Measurements from ENCODE around the gene COMMD4.
"Not testable (repeated sequence)": the region's sequence is repeated elsewhere in the genome, so short reads cannot be mapped to it uniquely, and the experiment has no call there.

Gene COMMD4

GRCh38 chr15:75335705-75336355, at the start of gene COMMD4:
TSS of gene COMMD4 (plus strand) at chr15:75336063. CDS start at chr15:75336090, 27 bp downstream.
- DNase-seq: peak; percentile 92

GRCh38 chr15:75293660-75294059, 42.2 kb upstream of the COMMD4 start:
- not testable (repeated sequence) for DNase-seq

- not testable (repeated sequence) for DNase-seq
These were observed 37.1 kb upstream of the COMMD4 start for GRCh38 chr15:75298541-75299310.

GRCh38 chr15:75299311-75299688, 36.6 kb upstream of the COMMD4 start:
- DNase-seq: peak; percentile 62

GRCh38 chr15:75300026-75300425, 35.8 kb upstream of the COMMD4 start:
- DNase-seq: not testable (repeated sequence)

GRCh38 chr15:75302318-75302717, 33.5 kb upstream of the COMMD4 start:
- no peak for DNase-seq

GRCh38 chr15:75302753-75303152, 33.1 kb upstream of the COMMD4 start:
- not testable (repeated sequence) for DNase-seq

- DNase-seq: no peak
These were observed 29.7 kb upstream of the COMMD4 start for GRCh38 chr15:75306188-75306587.

GRCh38 chr15:75307778-75308390, 28.0 kb upstream of the COMMD4 start:
- peak; percentile 11 for DNase-seq

- no peak for DNase-seq
These were observed 26.2 kb upstream of the COMMD4 start for GRCh38 chr15:75309711-75310110.

GRCh38 chr15:75312548-75312947, 23.3 kb upstream of the COMMD4 start:
- DNase-seq: peak; percentile 55

- DNase-seq: no peak
These were observed 22.6 kb upstream of the COMMD4 start for GRCh38 chr15:75313116-75313845.

GRCh38 chr15:75314552-75315290, 21.1 kb upstream of the COMMD4 start:
- DNase-seq: no peak

- not testable (repeated sequence) for DNase-seq
These were observed 16.5 kb upstream of the COMMD4 start for GRCh38 chr15:75319231-75319897.

GRCh38 chr15:75321711-75322110, 14.2 kb upstream of the COMMD4 start:
- DNase-seq: no peak

- DNase-seq: no peak
These were observed 9.9 kb upstream of the COMMD4 start for GRCh38 chr15:75325922-75326321.

GRCh38 chr15:75327005-75327404, 8.9 kb upstream of the COMMD4 start:
- no peak for DNase-seq

GRCh38 chr15:75327491-75327890, 8.4 kb upstream of the COMMD4 start:
- no peak for DNase-seq

- no peak for DNase-seq
These were observed 7.2 kb upstream of the COMMD4 start for GRCh38 chr15:75328493-75329314.

GRCh38 chr15:75329571-75329970, 6.3 kb upstream of the COMMD4 start:
- DNase-seq: no peak

GRCh38 chr15:75332093-75332492, 3.8 kb upstream of the COMMD4 start:
- not testable (repeated sequence) for DNase-seq
